Measurements from ENCODE around the gene LRRC47. TPM values are rescaled to one million over a fixed set of nuclear protein-coding genes. Genes with fewer than 3 reads are reported as not detected.

Gene LRRC47
- total and polyA plus RNA-seq, 2 of the 8 experiments (the other 6 are each of a cell fraction or from before 2014, with no cell fraction given) = 38.3 to 82.4 TPM

DNA sequence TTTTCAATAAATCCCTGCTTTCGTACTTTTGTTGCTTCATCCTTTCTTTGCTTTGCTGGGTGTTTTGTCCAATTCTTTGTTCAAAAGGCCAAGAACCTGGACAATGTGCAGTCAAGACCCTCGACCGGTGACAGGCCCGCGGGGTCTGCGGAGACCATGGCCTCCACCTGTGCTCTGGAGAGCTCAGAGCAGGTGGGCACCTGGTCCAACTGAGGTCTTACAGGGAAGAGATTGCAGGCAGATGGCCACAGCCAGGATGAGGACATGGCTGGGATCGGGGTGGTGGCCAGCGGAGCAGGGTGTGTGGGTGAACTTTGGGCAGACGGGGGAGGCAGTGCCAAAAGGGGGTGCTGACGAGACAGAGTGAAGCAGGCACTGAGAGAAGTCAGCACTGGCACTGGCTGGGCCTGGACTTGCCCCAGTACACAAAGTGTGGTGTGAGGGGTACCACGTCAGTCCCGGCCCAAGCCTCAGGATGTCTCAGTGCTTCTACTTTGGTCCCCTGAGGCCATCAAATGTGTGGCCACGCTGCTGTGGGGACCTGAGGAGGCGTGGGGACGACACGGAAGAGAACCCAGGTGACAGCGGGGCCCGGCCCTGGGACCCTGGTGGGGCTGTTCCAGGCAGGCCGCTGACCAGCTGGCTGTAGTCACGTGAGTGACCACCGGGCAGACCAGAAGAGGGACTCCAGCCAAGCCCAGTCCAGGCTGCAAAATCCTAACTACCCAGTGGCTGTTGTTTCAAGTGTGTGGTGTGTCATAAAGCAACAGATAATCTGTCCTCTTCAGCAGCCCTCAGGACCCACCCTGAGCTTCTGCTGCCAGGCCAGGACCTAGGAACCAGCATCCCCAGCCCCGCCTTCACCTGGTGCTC, 54.5 kb downstream of the LRRC47 start:
- no peak overlapping the region; a peak in 2 of 7 replicates for H3K9ac ChIP-seq (replicated peaks in 1 of 4; ENCODE audit: extremely low read depth in 1 of 4, low read depth in 3 of 4, low read length in 3 of 4)
- no peak overlapping the region for H2AFZ ChIP-seq (ENCODE audit: low read length)
- TF ChIP-seq SP2 (IDR thresholded peaks at IDR 0.05; ENCODE audit: low read length) (no peak), BACH1 (IDR thresholded peaks at IDR 0.05; ENCODE audit: low read length) (no peak), SP4 (IDR thresholded peaks at IDR 0.05; ENCODE audit: low read length) (no peak), SRF (IDR thresholded peaks at IDR 0.05; ENCODE audit: low read depth, low read length) (no peak), ASH2L (IDR thresholded peaks at IDR 0.05; ENCODE audit: low read length) (no peak)
- no peak overlapping the region for H3K4me2 ChIP-seq (ENCODE audit: insufficient read depth in 1 of 2, low read depth in 2 of 2, low read length in 2 of 2)
- H3K56ac ChIP-seq (replicated peaks; ENCODE audit: insufficient read length, low read depth, low read length) = peak overlapping the region; percentile 3
- H3K9me3 ChIP-seq (ENCODE audit: insufficient read depth in 2 of 2, low read depth in 1 of 2, low read length in 1 of 2) = no peaks in the 10 kb centered on the region
- 90% methylated on average over 22 of the region's 22 CpGs; no CpG with 5 or more reads in 1 of the 2 experiments for WGBS, 2 experiments (ENCODE audit: extremely low coverage in 1 of 2, insufficient coverage in 1 of 2, insufficient read length in 1 of 2, insufficient replicate concordance in 2 of 2, low coverage in 1 of 2, low lambda C conversion rate in 2 of 2, missing lambda C conversion rate in 1 of 2)
- H3K79me1 ChIP-seq (ENCODE audit: low read depth, low read length) = peaks cover 23% of the 10 kb centered on the region
- FAIRE-seq (no peak), DNase-seq (ENCODE audit: low read depth in 1 of 2, low spot score in 2 of 2) (no peak)
- H2BK15ac ChIP-seq (ENCODE audit: low read length) = no peak overlapping the region
- no peak overlapping the region; the same call in 1 of the 2 replicates for H2BK5ac ChIP-seq (ENCODE audit: low read depth, low read length)
- no peak overlapping the region for H3K23ac ChIP-seq (ENCODE audit: insufficient read length)
- H3K27me3 ChIP-seq (replicated peaks in 1 of 4; ENCODE audit: control insufficient read depth in 3 of 4, extremely low read depth in 1 of 4, insufficient read depth in 3 of 4, low read length in 3 of 4) = no peaks in the 10 kb centered on the region
- no peak overlapping the region for H3K27ac ChIP-seq (ENCODE audit: low read depth, low read length)
- no peak overlapping the region for H4K5ac ChIP-seq (ENCODE audit: insufficient read length, low read depth, low read length)
- CTCF ChIA-PET (ENCODE audit: partially characterized antibody) = interaction anchor here (0.8 to 3.1 kb wide), 4 partner anchors 14 to 289 kb away, joined by 3 to 8 read pairs (median 4); no protein-coding TSS in a partner anchor
- H3K14ac ChIP-seq (ENCODE audit: insufficient read length) = no peak overlapping the region
- peaks cover 0 to 16% (median 13%) of the 10 kb centered on the region in 4 experiments; a peak in 6 of 7 replicates for H3K4me1 ChIP-seq (replicated peaks in 1 of 4; ENCODE audit: control insufficient read depth in 3 of 4, insufficient read depth in 4 of 4, low read length in 3 of 4)
- no peak overlapping the region for H3K4me3 ChIP-seq (ENCODE audit: extremely low read depth in 1 of 4, insufficient read depth in 2 of 4, low read depth in 3 of 4, low read length in 4 of 4)
- H2BK120ac ChIP-seq (replicated peaks; ENCODE audit: low read depth, low read length) = no peak overlapping the region
- H2BK20ac ChIP-seq (ENCODE audit: low read length) = no peak overlapping the region
- no peak overlapping the region for H2AK5ac ChIP-seq (ENCODE audit: low read depth, low read length)
- H4K91ac ChIP-seq (replicated peaks; ENCODE audit: insufficient read length, low read length) = no peak overlapping the region
- no peak overlapping the region for H3K18ac ChIP-seq (ENCODE audit: extremely low read depth, low read length)
- H3K79me2 ChIP-seq (ENCODE audit: control insufficient read depth in 1 of 2, insufficient read depth in 2 of 2, low read length in 2 of 2) = peaks cover 0 to 31% of the 10 kb centered on the region in 2 experiments; a peak in 3 of 4 replicates
- peaks cover 15 to 60% (median 45%) of the 10 kb centered on the region in 4 experiments for H3K36me3 ChIP-seq (ENCODE audit: control insufficient read depth in 2 of 4, insufficient read depth in 4 of 4, low read length in 3 of 4)
- H4K20me1 ChIP-seq (replicated peaks in 1 of 2; ENCODE audit: control insufficient read depth in 1 of 2, insufficient read depth in 2 of 2, low read length in 2 of 2) = peaks cover 8 to 45% of the 10 kb centered on the region in 2 experiments
- no peak overlapping the region for H4K8ac ChIP-seq (ENCODE audit: extremely low read depth, insufficient read depth, low read length)
- no peak overlapping the region for H2BK12ac ChIP-seq (ENCODE audit: low read depth, low read length)
- POLR2A ChIA-PET (ENCODE audit: partially characterized antibody) = no interaction called here
- peaks cover 13% of the 10 kb centered on the region for H3K23me2 ChIP-seq (ENCODE audit: low read depth, low read length)
- H3K4ac ChIP-seq (replicated peaks; ENCODE audit: insufficient read length, low read depth, low read length) = no peak overlapping the region

All from H1 (cell line).